SK-N-SH (cell line): ENCODE results near the gene VASN. TPM values are rescaled to one million over a fixed set of nuclear protein-coding genes. Genes with fewer than 3 reads are reported as not detected.

Source experiments
- CTCF ChIA-PET: fragments of 300-600, 350-600 bp; formaldehyde crosslinking; extraction: SDS; loops from one replicate; lab custom pipeline; 2021; lab: Yijun Ruan, JAX
- POLR2A ChIA-PET: fragments of 350-600 bp; sonication (Branson Sonifier 250); formaldehyde crosslinking; extraction: SDS; loops from one replicate; lab custom pipeline; 2020; ENCODE audit warnings: antibody characterized with exemption, inconsistent platforms; lab: Yijun Ruan, JAX
- DNase-seq: peaks from one replicate; pipeline ENCODE4 v3.0.0; 2012
- H2AFZ ChIP-seq: fragments of 200-600 bp; sonication (generic); 2 replicates; pipeline ENCODE4 v1.8.1; 2016; ENCODE audit warnings: antibody characterized with exemption, mild to moderate bottlenecking, low read depth
- H3F3A ChIP-seq: fragments of 200-600 bp; sonication (generic); replicated peaks from 2 replicates; pipeline ENCODE3; 2016; ENCODE audit warnings: antibody characterized with exemption, mild to moderate bottlenecking; ENCODE audit not compliant: insufficient read depth
- H3K27ac ChIP-seq, 2 experiments: fragments of 200-500 bp in 1 of 2; fragments of 200-600 bp in 1 of 2; sonication (Bioruptor generic) in 1 of 2; sonication (generic), shearing (Covaris generic) in 1 of 2; 2 replicates each; pipeline versions ENCODE4 v1.5.1 to v1.6.1; 2014 to 2016; ENCODE audit warnings: low read depth in 2 of 2, inconsistent platforms in 1 of 2, low read length in 1 of 2, mild to moderate bottlenecking in 1 of 2, mixed read lengths in 1 of 2
- H3K27me3 ChIP-seq: fragments of 200-600 bp; sonication (generic), shearing (Covaris generic); 2 replicates; pipeline ENCODE4 v1.6.1; 2016; ENCODE audit warnings: mixed run types; ENCODE audit not compliant: insufficient read depth
- H3K36me3 ChIP-seq, 2 experiments: fragments of 200-500 bp in 1 of 2; fragments of 200-600 bp in 1 of 2; sonication (Bioruptor generic) in 1 of 2; sonication (generic) in 1 of 2; replicated peaks in 1 of 2; 2 replicates each; pipeline versions ENCODE3 to v1.5.1; 2014 to 2016; ENCODE audit warnings: low read length in 1 of 2, mild to moderate bottlenecking in 1 of 2; ENCODE audit not compliant: insufficient read depth in 2 of 2, control insufficient read depth in 1 of 2
- H3K4me1 ChIP-seq, 2 experiments: fragments of 200-500 bp in 1 of 2; fragments of 200-600 bp in 1 of 2; sonication (Bioruptor generic) in 1 of 2; sonication (generic), shearing (Covaris generic) in 1 of 2; 2 replicates each; pipeline versions ENCODE4 v1.5.1 to v1.6.1; 2014 to 2016; ENCODE audit warnings: low read depth in 1 of 2, low read length in 1 of 2, mixed run types in 1 of 2; ENCODE audit not compliant: insufficient read depth in 2 of 2, control insufficient read depth in 1 of 2
- H3K4me2 ChIP-seq: fragments of 200-600 bp; sonication (generic), shearing (Covaris generic); 2 replicates; pipeline ENCODE4 v1.6.1; 2017; ENCODE audit warnings: mixed run types
- H3K4me3 ChIP-seq, 2 experiments: fragments of 200-500 bp in 1 of 2; fragments of 200-600 bp in 1 of 2; sonication (Bioruptor generic) in 1 of 2; sonication (generic), shearing (Covaris generic) in 1 of 2; 2 replicates each; pipeline versions ENCODE4 v1.5.1 to v1.8.1; 2014 to 2016; ENCODE audit warnings: low read depth in 2 of 2, inconsistent platforms in 1 of 2, low read length in 1 of 2, mild to moderate bottlenecking in 1 of 2, mixed read lengths in 1 of 2, moderate library complexity in 1 of 2
- H3K79me2 ChIP-seq: fragments of 200-600 bp; sonication (generic); 2 replicates; pipeline ENCODE4 v1.8.1; 2017; ENCODE audit warnings: mild to moderate bottlenecking; ENCODE audit not compliant: insufficient read depth
- H3K9ac ChIP-seq: fragments of 200-600 bp; sonication (generic); 2 replicates; pipeline ENCODE4 v1.6.1; 2017; ENCODE audit warnings: mixed run types
- H3K9me2 ChIP-seq: fragments of 200-600 bp; sonication (generic); 2 replicates; pipeline ENCODE4 v1.6.1; 2017; ENCODE audit warnings: mixed run types
- H3K9me3 ChIP-seq: fragments of 200-600 bp; sonication (generic); 2 replicates; pipeline ENCODE4 v1.6.1; 2017; ENCODE audit warnings: mixed run types, mild to moderate bottlenecking, moderate library complexity
- H4K20me1 ChIP-seq: fragments of 200-600 bp; sonication (generic); 2 replicates; pipeline ENCODE4 v1.6.1; 2017; ENCODE audit warnings: mild to moderate bottlenecking, mixed run types; ENCODE audit not compliant: insufficient read depth
- CHD2 ChIP-seq: fragments of 150-350 bp; IDR thresholded peaks from 2 replicates; pipeline ENCODE4 v1.6.1; 2018; ENCODE audit warnings: low read length; ENCODE audit not compliant: partially characterized antibody
- ELF1 ChIP-seq: IDR thresholded peaks from 2 replicates; pipeline ENCODE4 v1.4.0; 2012
- EZH2phosphoT487 ChIP-seq: fragments of 200-600 bp; sonication (generic); IDR thresholded peaks from 2 replicates; pipeline ENCODE4 v1.6.1; 2017; ENCODE audit warnings: low read depth, mixed run types, mild to moderate bottlenecking, antibody characterized with exemption, moderate library complexity, borderline replicate concordance
- MEF2A ChIP-seq: IDR thresholded peaks from 2 replicates; pipeline ENCODE4 v1.4.0; 2012; ENCODE audit warnings: low read depth, borderline replicate concordance
- NRF1 ChIP-seq: IDR thresholded peaks from 2 replicates; pipeline ENCODE4 v1.6.1; 2012; ENCODE audit warnings: low read depth, mild to moderate bottlenecking, low read length
- POLR2AphosphoS5 ChIP-seq: IDR thresholded peaks from 2 replicates; pipeline ENCODE4 v1.6.1; 2012; ENCODE audit warnings: low read depth, low read length
- RFX5 ChIP-seq: IDR thresholded peaks from 2 replicates; pipeline ENCODE4 v1.6.1; 2012; ENCODE audit warnings: mild to moderate bottlenecking, improper control_type of control experiment, low read length
- RXRA ChIP-seq: IDR thresholded peaks from 2 replicates; pipeline ENCODE4 v1.4.0; 2012; ENCODE audit warnings: low read depth, mild to moderate bottlenecking, borderline replicate concordance
- SMC3 ChIP-seq: IDR thresholded peaks from 2 replicates; pipeline ENCODE4 v1.6.1; 2012; ENCODE audit warnings: low read depth, low read length, improper control_type of control experiment
- TAF1 ChIP-seq: IDR thresholded peaks from 2 replicates; pipeline ENCODE4 v1.6.1; 2012; ENCODE audit warnings: low read depth, mild to moderate bottlenecking, low read length, moderate library complexity, borderline replicate concordance
- TCF12 ChIP-seq: IDR thresholded peaks from 2 replicates; pipeline ENCODE4 v1.4.0; 2012
- TEAD4 ChIP-seq: IDR thresholded peaks from 2 replicates; pipeline ENCODE4 v1.4.0; 2012; ENCODE audit warnings: mild to moderate bottlenecking, borderline replicate concordance; ENCODE audit not compliant: insufficient read depth
- WGBS: methylation state at CpG from one replicate; pipeline ENCODE4 v1.1.6; 2017; ENCODE audit warnings: low lambda C conversion rate; 5-methylcytosine and 5-hydroxymethylcytosine counted together
- polyA plus RNA-seq, 3 experiments: library from polyadenylated mRNA; depleted of rRNA; stranded (reverse); fragments of >200 nt; gene quantifications; 2 replicates each; pipeline ENCODE4 v1.2.3, GENCODE V29; 2012
- TF ChIP-seq, protein P1 (sequence below): IDR thresholded peaks from 2 replicates; pipeline ENCODE4; 2012
- TF ChIP-seq, protein P2 (sequence below): fragments of 150-350 bp; IDR thresholded peaks from 2 replicates; pipeline ENCODE4 v1.6.1; 2017; ENCODE audit warnings: antibody characterized with exemption, low read length, low read depth, borderline replicate concordance
- TF ChIP-seq, protein P3 (sequence below): fragments of 200-600 bp; sonication (generic); IDR thresholded peaks from 2 replicates; pipeline ENCODE4 v1.6.1; 2017; ENCODE audit warnings: antibody characterized with exemption, mild to moderate bottlenecking, moderate library complexity
- TF ChIP-seq, protein P4 (sequence below): fragments of 150-350 bp; IDR thresholded peaks from 2 replicates; pipeline ENCODE4 v1.6.1; 2016; ENCODE audit warnings: mild to moderate bottlenecking, low read depth, low read length
- TF ChIP-seq, protein P5 (sequence below): IDR thresholded peaks from 2 replicates; pipeline ENCODE4 v1.4.0; 2012; ENCODE audit warnings: low read depth, borderline replicate concordance

VASN gene
- polyA plus RNA-seq, 1 of the 3 experiments (the other 2 are of a cell fraction): 37.4 TPM

DNA sequence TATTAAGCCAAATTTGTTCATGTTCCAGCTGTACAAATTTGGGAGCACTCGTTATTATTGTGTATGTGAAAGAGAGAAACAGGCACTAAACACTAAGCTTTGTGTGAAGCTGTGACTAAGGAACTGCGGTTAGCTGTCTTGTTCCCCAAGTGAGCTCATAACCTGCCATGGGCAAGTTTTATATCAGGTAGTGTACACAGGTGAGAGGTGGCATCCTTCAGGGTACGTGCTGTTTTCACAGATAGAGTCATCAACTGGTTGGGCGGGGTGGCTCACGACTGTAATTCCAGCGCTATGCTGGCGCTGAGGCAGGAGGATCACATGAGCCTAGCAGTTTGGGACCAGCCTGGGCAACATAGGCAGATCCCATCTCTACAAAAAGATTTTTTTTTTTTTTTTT lies 56.9 kb downstream of the VASN start:
- H3K27me3 ChIP-seq: no peaks in the 10 kb centered on the region
- no peak overlapping the region for H3K9ac ChIP-seq
- H4K20me1 ChIP-seq: no peaks in the 10 kb centered on the region
- CTCF ChIA-PET: no interaction called here
- no peak overlapping the region for H2AFZ ChIP-seq
- no peak overlapping the region for H3K4me3 ChIP-seq
- H3K9me2 ChIP-seq: no peaks in the 10 kb centered on the region
- H3K9me3 ChIP-seq: no peaks in the 10 kb centered on the region
- peaks cover 5 to 8% of the 10 kb centered on the region in 2 experiments for H3K36me3 ChIP-seq
- H3F3A ChIP-seq: peaks cover 2% of the 10 kb centered on the region
- 96% methylated on average over 7 of the region's 7 CpGs for WGBS
- no peak overlapping the region for H3K27ac ChIP-seq
- POLR2A ChIA-PET: no interaction called here
- H3K4me1 ChIP-seq: peaks cover 5 to 14% of the 10 kb centered on the region in 2 experiments; a peak in 2 of 4 replicates
- TF ChIP-seq RXRA (no peak), CHD2 (no peak), TEAD4 (no peak), MEF2A (no peak), TCF12 (no peak), NRF1 (no peak), POLR2AphosphoS5 (no peak), TAF1 (no peak), EZH2phosphoT487 (no peak), ELF1 (no peak), RFX5 (no peak), SMC3 (no peak)
- TF ChIP-seq, protein P1, sequence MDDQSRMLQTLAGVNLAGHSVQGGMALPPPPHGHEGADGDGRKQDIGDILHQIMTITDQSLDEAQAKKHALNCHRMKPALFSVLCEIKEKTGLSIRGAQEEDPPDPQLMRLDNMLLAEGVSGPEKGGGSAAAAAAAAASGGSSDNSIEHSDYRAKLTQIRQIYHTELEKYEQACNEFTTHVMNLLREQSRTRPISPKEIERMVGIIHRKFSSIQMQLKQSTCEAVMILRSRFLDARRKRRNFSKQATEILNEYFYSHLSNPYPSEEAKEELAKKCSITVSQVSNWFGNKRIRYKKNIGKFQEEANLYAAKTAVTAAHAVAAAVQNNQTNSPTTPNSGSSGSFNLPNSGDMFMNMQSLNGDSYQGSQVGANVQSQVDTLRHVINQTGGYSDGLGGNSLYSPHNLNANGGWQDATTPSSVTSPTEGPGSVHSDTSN: no peak
- TF ChIP-seq, protein P2, sequence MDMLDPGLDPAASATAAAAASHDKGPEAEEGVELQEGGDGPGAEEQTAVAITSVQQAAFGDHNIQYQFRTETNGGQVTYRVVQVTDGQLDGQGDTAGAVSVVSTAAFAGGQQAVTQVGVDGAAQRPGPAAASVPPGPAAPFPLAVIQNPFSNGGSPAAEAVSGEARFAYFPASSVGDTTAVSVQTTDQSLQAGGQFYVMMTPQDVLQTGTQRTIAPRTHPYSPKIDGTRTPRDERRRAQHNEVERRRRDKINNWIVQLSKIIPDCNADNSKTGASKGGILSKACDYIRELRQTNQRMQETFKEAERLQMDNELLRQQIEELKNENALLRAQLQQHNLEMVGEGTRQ: no peak
- TF ChIP-seq, protein P3, sequence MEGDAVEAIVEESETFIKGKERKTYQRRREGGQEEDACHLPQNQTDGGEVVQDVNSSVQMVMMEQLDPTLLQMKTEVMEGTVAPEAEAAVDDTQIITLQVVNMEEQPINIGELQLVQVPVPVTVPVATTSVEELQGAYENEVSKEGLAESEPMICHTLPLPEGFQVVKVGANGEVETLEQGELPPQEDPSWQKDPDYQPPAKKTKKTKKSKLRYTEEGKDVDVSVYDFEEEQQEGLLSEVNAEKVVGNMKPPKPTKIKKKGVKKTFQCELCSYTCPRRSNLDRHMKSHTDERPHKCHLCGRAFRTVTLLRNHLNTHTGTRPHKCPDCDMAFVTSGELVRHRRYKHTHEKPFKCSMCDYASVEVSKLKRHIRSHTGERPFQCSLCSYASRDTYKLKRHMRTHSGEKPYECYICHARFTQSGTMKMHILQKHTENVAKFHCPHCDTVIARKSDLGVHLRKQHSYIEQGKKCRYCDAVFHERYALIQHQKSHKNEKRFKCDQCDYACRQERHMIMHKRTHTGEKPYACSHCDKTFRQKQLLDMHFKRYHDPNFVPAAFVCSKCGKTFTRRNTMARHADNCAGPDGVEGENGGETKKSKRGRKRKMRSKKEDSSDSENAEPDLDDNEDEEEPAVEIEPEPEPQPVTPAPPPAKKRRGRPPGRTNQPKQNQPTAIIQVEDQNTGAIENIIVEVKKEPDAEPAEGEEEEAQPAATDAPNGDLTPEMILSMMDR: no peak
- TF ChIP-seq, protein P4, sequence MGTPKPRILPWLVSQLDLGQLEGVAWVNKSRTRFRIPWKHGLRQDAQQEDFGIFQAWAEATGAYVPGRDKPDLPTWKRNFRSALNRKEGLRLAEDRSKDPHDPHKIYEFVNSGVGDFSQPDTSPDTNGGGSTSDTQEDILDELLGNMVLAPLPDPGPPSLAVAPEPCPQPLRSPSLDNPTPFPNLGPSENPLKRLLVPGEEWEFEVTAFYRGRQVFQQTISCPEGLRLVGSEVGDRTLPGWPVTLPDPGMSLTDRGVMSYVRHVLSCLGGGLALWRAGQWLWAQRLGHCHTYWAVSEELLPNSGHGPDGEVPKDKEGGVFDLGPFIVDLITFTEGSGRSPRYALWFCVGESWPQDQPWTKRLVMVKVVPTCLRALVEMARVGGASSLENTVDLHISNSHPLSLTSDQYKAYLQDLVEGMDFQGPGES: no peak
- TF ChIP-seq, protein P5, sequence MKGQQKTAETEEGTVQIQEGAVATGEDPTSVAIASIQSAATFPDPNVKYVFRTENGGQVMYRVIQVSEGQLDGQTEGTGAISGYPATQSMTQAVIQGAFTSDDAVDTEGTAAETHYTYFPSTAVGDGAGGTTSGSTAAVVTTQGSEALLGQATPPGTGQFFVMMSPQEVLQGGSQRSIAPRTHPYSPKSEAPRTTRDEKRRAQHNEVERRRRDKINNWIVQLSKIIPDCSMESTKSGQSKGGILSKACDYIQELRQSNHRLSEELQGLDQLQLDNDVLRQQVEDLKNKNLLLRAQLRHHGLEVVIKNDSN: no peak
- H3K79me2 ChIP-seq: peaks cover 54% of the 10 kb centered on the region
- DNase-seq: no peak
- no peak overlapping the region for H3K4me2 ChIP-seq
